ENCODE data around the gene VPS37B. TPM values are rescaled to one million over a fixed set of nuclear protein-coding genes. Genes with fewer than 3 reads are reported as not detected.

Gene VPS37B
- total and polyA plus RNA-seq, 2 of the 8 experiments (the other 6 are each of a cell fraction or from before 2014, with no cell fraction given), result 11.9 to 15.7 TPM

DNA sequence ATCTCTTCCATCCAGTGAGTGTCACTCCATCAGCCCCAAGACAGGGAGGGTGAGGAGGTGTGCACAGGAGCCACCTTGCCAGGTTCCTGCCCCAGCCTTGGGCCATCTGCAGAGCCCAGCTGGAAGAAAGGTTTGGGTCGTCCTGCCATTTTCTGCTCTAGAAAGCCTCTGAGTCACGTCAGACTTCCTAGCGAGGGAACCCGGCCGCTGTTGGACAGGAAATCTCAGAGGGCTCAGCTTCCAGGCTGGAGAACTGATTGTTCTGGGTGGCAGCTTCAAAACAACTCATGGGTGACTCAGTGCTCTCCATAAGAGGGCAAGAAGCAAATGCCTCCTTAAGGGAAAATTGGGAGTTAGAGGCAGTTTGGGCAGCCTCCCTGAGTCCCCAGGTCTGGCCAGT is 44.1 kb downstream of the VPS37B start (continued):
- no peak for TF ChIP-seq JUND (IDR thresholded peaks at IDR 0.05; ENCODE audit: low read length)
- no peak for TF ChIP-seq EGR1 (IDR thresholded peaks at IDR 0.05; ENCODE audit: borderline replicate concordance, low read depth, low read length)
- no peak for TF ChIP-seq TAF1 (IDR thresholded peaks at IDR 0.05; ENCODE audit: low read depth, low read length)
- no peak for TF ChIP-seq POU5F1 (IDR thresholded peaks at IDR 0.05; ENCODE audit: low read depth, low read length)
- TF ChIP-seq ASH2L (IDR thresholded peaks at IDR 0.05; ENCODE audit: low read length), result no peak

Data from H1 (cell line).